ENCODE data around the gene IRX5. TPM values are rescaled to one million over a fixed set of nuclear protein-coding genes. Genes with fewer than 3 reads are reported as not detected.

The IRX5 gene
- total RNA-seq, 2 donors from 2014 or later: not detected

DNA sequence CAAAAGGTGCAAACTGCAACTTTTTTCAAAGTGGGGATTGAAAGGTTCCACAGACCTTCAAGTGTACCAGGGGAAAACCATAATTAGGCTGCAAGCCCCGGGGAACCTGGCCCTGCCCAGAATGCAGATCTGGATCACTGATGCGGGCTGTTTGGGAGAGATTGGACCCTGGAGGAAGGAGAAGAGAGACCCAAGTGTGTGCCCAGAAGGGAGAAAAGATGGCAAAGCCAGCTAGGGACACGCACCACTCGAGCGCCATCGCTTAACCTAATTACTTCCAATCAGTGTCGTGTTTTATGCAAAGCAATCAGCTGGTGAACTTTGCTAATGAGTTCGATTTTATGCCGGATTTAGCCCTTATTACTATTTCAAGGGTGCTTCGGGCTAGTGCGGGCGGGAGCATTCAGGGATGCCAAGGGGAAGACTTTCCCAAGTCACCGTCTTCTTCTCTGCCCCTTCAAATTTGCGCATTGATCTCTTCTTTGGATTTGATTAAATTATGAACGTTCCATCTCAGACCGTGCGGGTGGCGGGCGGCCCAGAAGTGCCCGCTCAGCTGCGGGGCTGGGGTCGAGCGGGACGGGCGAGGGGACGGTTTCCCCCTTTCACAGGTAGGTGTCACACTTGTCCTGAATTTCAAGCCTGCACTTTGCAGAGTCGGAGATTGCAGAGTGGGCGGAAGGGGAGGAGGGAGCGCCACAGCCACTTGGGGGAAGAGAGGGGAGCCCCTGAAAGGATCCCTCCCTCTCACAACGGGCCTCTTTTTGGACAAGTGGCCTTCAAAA lies 4.0 kb downstream of the IRX5 start:
- Mint-ChIP-seq H3K4me3 (no peak overlapping the region), H3K27me3 (peaks cover 44 to 56% of the 10 kb centered on the region in 2 donors), H3K27ac (no peak overlapping the region), H3K9me3 (no peaks in the 10 kb centered on the region), H3K4me1 (ENCODE audit: low read depth in 2 of 2) (peaks cover 10 to 13% of the 10 kb centered on the region in 2 donors), H3K36me3 (no peaks in the 10 kb centered on the region)
- no peak for ATAC-seq
- no peak for DNase-seq (ENCODE audit: low spot score)

GRCh38 chr16:54935266-54935968 lies 4.8 kb downstream of the IRX5 start:
- DNase-seq (ENCODE audit: low spot score): no peak
- Mint-ChIP-seq H3K9me3 (no peaks in the 10 kb centered on the region), H3K27ac (no peak overlapping the region), H3K36me3 (no peaks in the 10 kb centered on the region), H3K4me3 (no peak overlapping the region), H3K27me3 (peaks cover 44 to 54% of the 10 kb centered on the region in 2 donors), H3K4me1 (ENCODE audit: low read depth in 2 of 2) (peaks cover 8 to 10% of the 10 kb centered on the region in 2 donors)
- no peak for ATAC-seq

DNA sequence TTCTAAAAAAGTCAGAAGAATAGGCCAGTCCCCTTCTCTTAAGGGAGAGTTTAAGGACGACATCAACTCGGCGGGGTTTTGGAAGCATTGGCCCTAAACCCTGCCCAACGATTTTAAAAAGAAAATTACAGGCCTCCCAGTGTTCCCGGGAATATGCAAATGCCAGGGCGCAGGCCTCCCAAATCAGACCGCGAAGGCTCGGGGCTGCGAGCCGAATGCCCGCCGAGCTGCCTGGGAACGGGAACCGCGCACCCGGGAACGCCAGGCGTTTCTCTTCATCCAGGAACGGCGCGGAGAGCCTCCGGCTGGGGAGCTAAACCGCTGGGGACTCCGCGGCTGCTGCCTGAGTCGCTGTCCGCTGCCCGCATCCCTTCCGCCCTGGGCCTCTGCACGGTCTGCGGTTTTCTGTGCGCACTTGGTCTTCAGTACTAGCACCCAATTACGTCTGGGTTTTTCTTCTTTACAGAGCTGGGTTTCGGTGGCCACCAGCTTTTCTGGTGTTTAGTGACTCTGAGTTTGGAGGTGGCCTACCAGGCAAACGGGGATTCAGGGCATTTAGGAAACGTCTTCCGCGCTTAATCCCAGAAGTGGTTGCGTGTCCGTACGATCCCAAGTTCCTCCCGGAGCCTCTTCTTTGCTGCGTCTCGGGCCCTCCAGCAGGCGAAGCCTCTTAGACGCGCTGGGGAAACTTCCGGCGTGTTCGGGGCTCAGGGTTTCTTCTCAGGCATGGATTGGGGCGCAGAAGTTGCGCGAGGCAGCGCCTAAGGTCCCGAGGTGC lies 5.7 kb downstream of the IRX5 start:
- H3K36me3 Mint-ChIP-seq: no peaks in the 10 kb centered on the region
- DNase-seq (ENCODE audit: low spot score): no peak

GRCh38 chr16:54936979-54937670 lies 6.5 kb downstream of the IRX5 start:
- no peak overlapping the region for H3K4me3 Mint-ChIP-seq

More for the DNA sequence above, 5.7 kb downstream of the IRX5 start:
- Mint-ChIP-seq H3K4me1 (ENCODE audit: low read depth in 2 of 2) (peaks cover 8 to 9% of the 10 kb centered on the region in 2 donors), H3K27ac (no peak overlapping the region), H3K27me3 (peaks cover 52 to 64% of the 10 kb centered on the region in 2 donors), H3K9me3 (no peaks in the 10 kb centered on the region), H3K4me3 (peak overlapping the region; percentile 10)
- ATAC-seq: no peak

DNA sequence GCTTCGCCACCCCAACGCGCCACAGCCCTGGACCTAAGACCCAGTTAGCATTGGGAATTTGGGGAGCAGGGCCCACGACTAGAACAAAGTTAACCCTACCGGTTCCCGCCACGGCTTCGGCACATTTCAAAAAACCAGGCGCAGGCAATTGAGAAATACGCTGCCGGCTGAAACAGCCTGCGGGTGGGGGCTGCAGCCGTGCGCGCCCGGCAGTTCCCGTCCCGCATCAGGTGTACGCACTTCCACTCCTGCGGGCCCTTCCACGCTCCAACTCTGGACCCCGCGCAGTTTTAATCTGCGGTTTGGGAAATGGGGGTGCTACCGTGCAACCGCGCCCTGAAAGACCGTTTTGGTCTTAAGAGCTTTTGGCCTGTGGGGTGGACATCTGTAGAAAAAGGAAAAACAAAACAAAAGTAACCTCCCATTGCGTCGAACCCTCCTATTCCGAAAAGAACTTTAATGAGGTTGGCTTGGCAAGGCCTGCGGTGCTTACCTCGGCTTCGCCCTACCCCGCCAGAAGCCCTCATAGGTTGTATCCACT lies 7.1 kb downstream of the IRX5 start:
- Mint-ChIP-seq H3K9me3 (no peaks in the 10 kb centered on the region), H3K36me3 (no peaks in the 10 kb centered on the region), H3K27me3 (peaks cover 47 to 65% of the 10 kb centered on the region in 2 donors), H3K27ac (no peak overlapping the region), H3K4me1 (ENCODE audit: low read depth in 2 of 2) (peaks cover 4 to 6% of the 10 kb centered on the region in 2 donors), H3K4me3 (no peak overlapping the region)
- no peak for DNase-seq (ENCODE audit: low spot score)
- no peak for ATAC-seq

More at GRCh38 chr16:54936979-54937670, 6.5 kb downstream of the IRX5 start:
- peaks cover 8 to 9% of the 10 kb centered on the region in 2 donors for H3K4me1 Mint-ChIP-seq (ENCODE audit: low read depth in 2 of 2)
- H3K9me3 Mint-ChIP-seq: no peaks in the 10 kb centered on the region
- ATAC-seq (no peak), DNase-seq (ENCODE audit: low spot score) (no peak)
- H3K36me3 Mint-ChIP-seq: no peaks in the 10 kb centered on the region
- peaks cover 48 to 65% of the 10 kb centered on the region in 2 donors for H3K27me3 Mint-ChIP-seq
- no peak overlapping the region for H3K27ac Mint-ChIP-seq

DNA sequence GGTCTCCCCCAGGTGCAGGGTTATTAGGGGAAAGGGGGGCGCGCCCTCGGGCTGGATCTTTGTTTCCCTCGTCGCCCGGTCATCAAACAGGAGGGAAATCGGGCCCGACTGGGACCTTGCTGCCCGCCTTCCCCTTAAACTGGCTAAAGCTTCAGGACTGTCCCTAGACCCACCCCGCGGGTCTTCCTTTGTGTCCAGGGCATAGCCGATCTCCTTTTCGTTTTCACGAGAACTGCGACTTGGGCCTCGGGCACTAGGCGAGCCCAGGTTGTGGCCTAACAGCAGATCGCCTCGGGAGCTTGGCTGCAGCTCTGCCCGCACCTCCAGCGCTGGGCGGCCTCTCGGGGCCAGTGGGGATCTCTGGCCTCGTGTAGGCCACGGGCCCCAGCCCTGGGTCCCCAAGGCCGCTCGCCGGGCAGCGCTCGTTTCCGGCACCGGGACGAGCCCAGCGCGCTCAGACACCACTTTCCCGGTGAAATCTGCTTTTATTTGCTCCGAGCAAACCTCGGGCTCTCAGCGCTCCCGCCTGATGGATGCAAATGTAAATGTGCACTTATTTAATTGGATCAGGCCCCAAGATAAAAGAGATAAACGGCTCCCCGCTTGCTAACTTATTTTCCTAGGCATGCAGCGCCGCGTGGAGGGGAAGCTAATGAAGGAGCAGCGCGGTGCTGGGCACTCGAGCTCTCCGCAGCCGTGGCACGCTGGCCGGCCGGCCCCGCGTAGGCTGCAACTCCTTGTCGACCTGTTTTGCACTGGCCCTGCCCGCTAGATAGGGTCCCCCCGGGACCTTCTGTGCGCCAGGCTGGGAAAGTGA lies 7.8 kb downstream of the IRX5 start:
- DNase-seq (ENCODE audit: low spot score) (no peak), ATAC-seq (no peak)
- Mint-ChIP-seq H3K4me3 (no peak overlapping the region), H3K4me1 (ENCODE audit: low read depth in 2 of 2) (peaks cover 4 to 6% of the 10 kb centered on the region in 2 donors), H3K27me3 (peaks cover 52 to 70% of the 10 kb centered on the region in 2 donors), H3K27ac (no peak overlapping the region), H3K36me3 (no peaks in the 10 kb centered on the region), H3K9me3 (no peaks in the 10 kb centered on the region)

DNA sequence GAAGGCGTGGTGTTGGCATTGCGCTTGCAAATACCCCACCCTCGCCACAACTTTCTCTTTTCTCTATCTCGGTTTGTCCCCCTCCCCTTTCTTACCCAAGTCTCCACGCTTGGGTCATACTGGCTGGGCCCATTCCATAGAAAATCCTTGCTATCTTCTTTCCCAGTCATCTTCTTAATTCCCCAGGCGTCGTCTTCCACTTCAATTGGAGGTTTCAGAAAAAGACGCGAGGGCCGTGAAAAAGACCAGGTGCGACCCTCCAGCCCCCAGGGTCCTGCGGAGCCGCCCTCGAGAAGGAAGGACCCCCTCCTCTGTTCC lies 8.3 kb downstream of the IRX5 start:
- DNase-seq (ENCODE audit: low spot score) (no peak), ATAC-seq (no peak)
- no peak overlapping the region for H3K27ac Mint-ChIP-seq
- no peaks in the 10 kb centered on the region for H3K36me3 Mint-ChIP-seq
- no peak overlapping the region for H3K4me3 Mint-ChIP-seq
- peaks cover 54 to 70% of the 10 kb centered on the region in 2 donors for H3K27me3 Mint-ChIP-seq
- no peaks in the 10 kb centered on the region for H3K9me3 Mint-ChIP-seq
- peaks cover 4 to 6% of the 10 kb centered on the region in 2 donors for H3K4me1 Mint-ChIP-seq (ENCODE audit: low read depth in 2 of 2)

DNA sequence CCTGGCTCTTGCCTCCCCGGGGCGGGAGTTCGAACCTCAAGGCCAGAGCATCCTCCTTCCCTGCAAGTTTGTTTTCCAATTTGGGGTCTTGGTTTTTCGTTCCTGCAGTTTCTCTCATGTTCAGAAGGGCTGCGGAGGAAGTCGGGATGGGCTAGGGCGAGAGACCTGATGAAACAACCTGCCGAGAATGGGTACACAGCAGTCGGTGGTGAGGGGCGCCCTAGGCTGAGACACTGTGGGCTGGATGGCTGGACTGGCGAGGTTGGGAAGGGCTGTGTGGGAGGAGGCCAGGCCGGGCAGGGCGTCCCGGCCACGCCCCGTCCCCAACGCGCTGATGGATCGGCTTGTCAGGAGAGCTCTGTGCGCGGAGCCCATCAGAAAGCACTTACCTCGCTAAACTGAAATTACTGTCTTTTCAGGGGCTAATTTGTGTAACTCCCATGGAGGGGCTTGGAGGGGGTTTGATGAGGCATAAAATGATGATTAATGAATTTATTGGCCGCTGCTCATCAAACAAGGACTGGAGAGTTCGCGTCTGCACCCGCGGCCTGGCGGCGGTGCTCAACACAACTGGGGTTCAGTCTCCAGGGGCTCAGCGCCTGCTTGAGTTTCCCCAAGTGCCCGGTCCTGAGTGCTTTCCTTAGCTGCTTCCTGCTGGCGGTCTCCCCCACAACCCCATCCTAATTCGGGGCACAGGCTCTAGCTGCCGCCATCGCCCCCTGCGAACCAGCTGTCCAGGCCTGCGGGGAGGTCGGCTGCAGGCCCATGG lies 9.0 kb downstream of the IRX5 start:
- H3K4me3 Mint-ChIP-seq: no peak overlapping the region

GRCh38 chr16:54940279-54940604 lies 9.6 kb downstream of the IRX5 start:
- DNase-seq (ENCODE audit: low spot score): no peak
- H3K4me1 Mint-ChIP-seq (ENCODE audit: low read depth in 2 of 2): peaks cover 4% of the 10 kb centered on the region in 2 donors
- H3K27me3 Mint-ChIP-seq: peaks cover 50 to 67% of the 10 kb centered on the region in 2 donors
- no peak overlapping the region for H3K4me3 Mint-ChIP-seq
- H3K9me3 Mint-ChIP-seq: no peaks in the 10 kb centered on the region
- H3K36me3 Mint-ChIP-seq: no peaks in the 10 kb centered on the region
- ATAC-seq: no peak
- H3K27ac Mint-ChIP-seq: no peak overlapping the region

More for the DNA sequence above, 9.0 kb downstream of the IRX5 start:
- Mint-ChIP-seq H3K27me3 (peaks cover 51 to 65% of the 10 kb centered on the region in 2 donors), H3K4me1 (ENCODE audit: low read depth in 2 of 2) (peaks cover 4% of the 10 kb centered on the region in 2 donors), H3K36me3 (no peaks in the 10 kb centered on the region), H3K9me3 (no peaks in the 10 kb centered on the region), H3K27ac (no peak overlapping the region)
- ATAC-seq (no peak), DNase-seq (ENCODE audit: low spot score) (no peak)

DNA sequence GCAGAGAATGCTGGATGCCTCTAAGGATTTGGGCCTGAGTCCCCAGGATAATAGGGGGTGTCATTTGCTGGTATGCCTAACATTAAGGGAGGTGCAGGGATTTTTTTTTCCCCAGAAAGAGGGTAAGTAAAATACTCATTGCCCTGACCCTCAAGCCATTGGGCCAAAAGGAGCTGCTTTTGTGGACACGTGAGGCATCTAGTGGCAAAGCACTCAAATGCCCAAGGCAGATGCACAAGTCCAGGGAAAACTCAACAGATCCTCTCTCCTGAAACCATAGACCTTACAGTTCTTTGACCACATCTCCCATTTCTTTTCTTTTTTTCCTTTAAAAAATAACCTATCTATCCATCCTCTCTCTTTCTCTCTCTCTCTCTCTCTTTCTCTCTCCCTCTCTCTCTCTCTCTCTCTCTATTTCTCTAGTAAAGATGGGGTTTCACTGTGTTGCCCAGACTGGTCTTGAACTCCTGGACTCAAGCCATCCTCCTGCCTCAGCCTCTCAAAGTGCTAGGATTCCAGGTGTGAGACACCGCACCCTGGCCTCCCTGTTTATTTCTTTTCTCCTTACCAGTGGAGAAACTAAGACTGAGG lies 11.8 kb downstream of the IRX5 start:
- Mint-ChIP-seq H3K9me3 (no peaks in the 10 kb centered on the region), H3K27ac (no peak overlapping the region), H3K4me1 (ENCODE audit: low read depth in 2 of 2) (no peaks in the 10 kb centered on the region), H3K36me3 (no peaks in the 10 kb centered on the region), H3K4me3 (no peak overlapping the region), H3K27me3 (peaks cover 53 to 69% of the 10 kb centered on the region in 2 donors)
- no peak for DNase-seq (ENCODE audit: low spot score)
- ATAC-seq: no peak

- Mint-ChIP-seq H3K36me3 (no peaks in the 10 kb centered on the region), H3K27me3 (peaks cover 52 to 78% of the 10 kb centered on the region in 2 donors), H3K9me3 (no peaks in the 10 kb centered on the region), H3K4me3 (no peak overlapping the region), H3K4me1 (ENCODE audit: low read depth in 2 of 2) (no peaks in the 10 kb centered on the region), H3K27ac (no peak overlapping the region)
- DNase-seq (ENCODE audit: low spot score): no peak
- ATAC-seq: no peak
Observed at GRCh38 chr16:54944002-54944401, 13.3 kb downstream of the IRX5 start.

DNA sequence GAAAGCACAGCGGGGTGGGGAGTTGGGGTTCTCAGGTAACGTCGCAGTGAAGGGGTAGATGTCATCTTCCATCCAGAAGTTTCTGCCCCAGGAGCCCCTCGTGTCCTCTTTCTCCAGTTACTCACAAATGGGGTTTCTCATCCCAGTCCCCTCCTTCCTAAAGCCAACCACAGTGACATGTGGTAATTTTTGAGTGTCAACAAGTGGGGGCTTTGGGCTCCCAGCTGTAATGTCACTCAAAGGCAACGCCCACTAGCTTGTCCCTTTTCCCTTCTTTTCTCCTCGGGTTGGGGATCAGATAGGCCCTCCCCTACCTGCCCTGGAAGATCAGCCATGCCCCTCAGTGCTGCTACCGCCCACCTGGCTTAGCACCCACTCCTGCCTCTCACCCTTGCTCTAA lies 14.4 kb downstream of the IRX5 start:
- no peak overlapping the region for H3K27ac Mint-ChIP-seq
- no peaks in the 10 kb centered on the region for H3K4me1 Mint-ChIP-seq (ENCODE audit: low read depth in 2 of 2)
- ATAC-seq (no peak), DNase-seq (ENCODE audit: low spot score) (no peak)
- H3K4me3 Mint-ChIP-seq: no peak overlapping the region
- H3K36me3 Mint-ChIP-seq: no peaks in the 10 kb centered on the region
- peaks cover 48 to 75% of the 10 kb centered on the region in 2 donors for H3K27me3 Mint-ChIP-seq
- H3K9me3 Mint-ChIP-seq: no peaks in the 10 kb centered on the region

All from natural killer cell treated with Interleukin-12 subunit alpha and Interleukin-12 subunit beta and Interleukin-15 and Interleukin-18, amount 100 ng/mL, for 72 hours (primary cell).